B cell (primary cell): ENCODE measurements around the gene PRR23A. TPM values are rescaled to one million over a fixed set of nuclear protein-coding genes. Genes with fewer than 3 reads are reported as not detected.

ENCODE experiments used
- ATAC-seq: fragments of 200-7000 bp; cut with Tn5 transposase; one replicate; pipeline ENCODE4 v1.10.0; 2021; ENCODE audit warnings: low read depth, mild to moderate bottlenecking, moderate number of reproducible peaks, moderate library complexity
- CTCF ChIA-PET: fragments of 350-600 bp; sonication (Branson Sonifier 250); formaldehyde crosslinking; loops from one replicate; lab custom pipeline; 2021; ENCODE audit warnings: antibody characterized with exemption, inconsistent platforms; lab: Charles Lee
- POLR2A ChIA-PET: fragments of 350-600 bp; sonication (Branson Sonifier 250); formaldehyde crosslinking; loops from one replicate; lab custom pipeline; 2021; ENCODE audit warnings: antibody characterized with exemption; lab: Charles Lee
- DNase-seq: peaks from one replicate; pipeline ENCODE4 v3.0.0; 2013
- H2AFZ ChIP-seq: 2 replicates; pipeline ENCODE4 v1.6.1; 2012; ENCODE audit warnings: mild to moderate bottlenecking, low read depth, low read length; ENCODE audit not compliant: insufficient read depth, poor library complexity, severe bottlenecking
- H3K27ac ChIP-seq, 2 donors: 1 replicate in 1 of 2; 2 replicates in 1 of 2; pipeline ENCODE4 v1.5.1; 2012 to 2013; ENCODE audit warnings: low read length in 2 of 2, mild to moderate bottlenecking in 2 of 2, moderate library complexity in 1 of 2
- H3K27me3 ChIP-seq, 4 experiments: fragments of 200-600 bp in 1 of 4; sonication (generic) in 1 of 4; replicated peaks in 1 of 4; 1 replicate in 2 of 4; 2 replicates in 2 of 4; pipeline versions ENCODE4 v1.6.1 to v1.7.0; 2013 to 2016; ENCODE audit warnings: low read length in 3 of 4, mild to moderate bottlenecking in 2 of 4, mixed read lengths in 1 of 4, moderate library complexity in 1 of 4; ENCODE audit not compliant: insufficient read depth in 4 of 4, control insufficient read depth in 3 of 4; ENCODE audit errors: control extremely low read depth in 1 of 4
- H3K36me3 ChIP-seq, 2 experiments: replicated peaks in 1 of 2; 1 replicate in 1 of 2; 2 replicates in 1 of 2; pipeline versions ENCODE4 v1.6.1 to v1.7.1; 2013; ENCODE audit warnings: low read length in 1 of 2; ENCODE audit not compliant: insufficient read depth in 2 of 2, control insufficient read depth in 1 of 2; ENCODE audit errors: control extremely low read depth in 1 of 2, extremely low read depth in 1 of 2
- H3K4me1 ChIP-seq, 2 donors: fragments of 200-600 bp in 1 of 2; sonication (generic) in 1 of 2; 1 replicate in 1 of 2; 2 replicates in 1 of 2; pipeline versions ENCODE4 v1.5.1 to v1.6.1; 2013 to 2017; ENCODE audit warnings: low read length in 2 of 2; ENCODE audit not compliant: control insufficient read depth in 2 of 2, insufficient read depth in 2 of 2
- H3K4me2 ChIP-seq: replicated peaks from 2 replicates; pipeline ENCODE3; 2012; ENCODE audit warnings: mild to moderate bottlenecking, low read depth, low read length; ENCODE audit not compliant: poor library complexity, severe bottlenecking
- H3K4me3 ChIP-seq, 5 experiments: fragments of 200-600 bp in 1 of 5; sonication (generic) in 1 of 5; 1 replicate in 3 of 5; 2 replicates in 2 of 5; pipeline versions ENCODE4 v1.5.1 to v1.7.0; 2011 to 2016; ENCODE audit warnings: low read length in 4 of 5, mild to moderate bottlenecking in 4 of 5, low read depth in 2 of 5, control low read depth in 1 of 5, moderate library complexity in 1 of 5; ENCODE audit not compliant: insufficient read depth in 1 of 5; ENCODE audit errors: control extremely low read depth in 1 of 5, extremely low read depth in 1 of 5
- H3K79me2 ChIP-seq: fragments of 200-600 bp; sonication (generic); one replicate; pipeline ENCODE4 v1.6.0; 2016; ENCODE audit warnings: low read length; ENCODE audit not compliant: control insufficient read depth, insufficient read depth
- H3K9ac ChIP-seq: fragments of 200-600 bp; sonication (generic); 2 replicates; pipeline ENCODE4 v1.6.1; 2017; ENCODE audit warnings: mild to moderate bottlenecking, low read length, moderate library complexity
- H3K9me3 ChIP-seq, 3 donors: one replicate each; pipeline versions ENCODE4 v1.6.1 to v1.7.1; 2013; ENCODE audit warnings: low read length in 2 of 3; ENCODE audit not compliant: control insufficient read depth in 2 of 3, insufficient read depth in 1 of 3; ENCODE audit errors: control extremely low read depth in 1 of 3
- H4K20me1 ChIP-seq: 2 replicates; pipeline ENCODE4 v1.6.0; 2012; ENCODE audit warnings: mild to moderate bottlenecking, low read length; ENCODE audit not compliant: insufficient read depth, control insufficient read depth, poor library complexity, severe bottlenecking
- H3K27ac Mint-ChIP-seq: one replicate; pipeline ENCODE4 v1.8.0; 2021; ENCODE audit warnings: mixed read lengths
- H3K27me3 Mint-ChIP-seq: one replicate; pipeline ENCODE4 v1.8.0; 2021; ENCODE audit warnings: mixed read lengths
- H3K4me1 Mint-ChIP-seq: one replicate; pipeline ENCODE4 v1.8.0; 2021; ENCODE audit warnings: mixed read lengths
- H3K4me3 Mint-ChIP-seq: one replicate; pipeline ENCODE4 v1.8.0; 2021; ENCODE audit warnings: mixed read lengths
- H3K9me3 Mint-ChIP-seq: one replicate; pipeline ENCODE4 v1.8.0; 2022; ENCODE audit warnings: mixed read lengths; ENCODE audit not compliant: insufficient read depth
- EZH2 ChIP-seq: IDR thresholded peaks from 2 replicates; pipeline ENCODE4 v1.6.1; 2012; ENCODE audit warnings: borderline replicate concordance, low read depth, mild to moderate bottlenecking, moderate library complexity, low read length; ENCODE audit not compliant: insufficient read depth, poor library complexity, severe bottlenecking
- WGBS: methylation state at CpG from one replicate; pipeline ENCODE4 v1.1.5; 2013; ENCODE audit warnings: missing lambda C conversion rate; ENCODE audit not compliant: insufficient coverage; 5-methylcytosine and 5-hydroxymethylcytosine counted together
- intact Hi-C: fragments of 100-400 bp; cut with micrococcal nuclease; formaldehyde crosslinking; loops from one replicate; pipeline ENCODE4 v1.10.0; 2022
- polyA plus RNA-seq: library from polyadenylated mRNA; depleted of rRNA; stranded (reverse); fragments of >200 nt; gene quantifications from 2 replicates; pipeline ENCODE4 v1.2.3, GENCODE V29; 2012
- total RNA-seq, 2 donors: library from RNA; stranded (reverse); fragments of 120-200 nt in 1 of 2; gene quantifications; 1 replicate in 1 of 2; 2 replicates in 1 of 2; pipeline versions ENCODE4 v1.2.3 to v1.2.4, GENCODE V29; 2013 to 2022
- TF ChIP-seq, protein P1 (sequence below): fragments of 200-600 bp; IDR thresholded peaks from one replicate; pipeline ENCODE4 v1.8.0; 2022; ENCODE audit warnings: antibody characterized with exemption, mild to moderate bottlenecking

The PRR23A gene
- total and polyA plus RNA-seq, 2 donors (not counting 1 experiment from before 2014, with no cell fraction given): not detected

DNA sequence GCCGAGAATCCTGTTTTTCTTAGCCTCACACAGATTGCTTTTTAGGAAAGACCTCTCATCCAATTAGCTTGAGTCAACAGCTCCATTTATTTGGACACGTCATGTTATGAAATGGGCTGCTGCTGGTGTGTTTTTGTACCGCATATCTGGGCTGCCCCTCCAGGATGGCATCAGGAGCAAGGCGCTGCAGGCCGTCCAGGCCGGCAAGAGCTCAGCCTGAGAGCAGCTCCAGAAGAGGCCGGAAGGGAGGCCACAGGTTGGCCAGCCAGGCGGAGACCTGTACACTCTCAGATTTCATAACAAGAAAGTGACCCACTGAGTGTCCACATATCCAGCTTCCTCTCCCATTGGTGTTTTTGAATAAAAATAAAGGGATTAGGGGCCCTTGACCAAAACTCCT is 30.7 kb downstream of the PRR23A start:
- intact Hi-C loops: no loop called here
- ATAC-seq (no peak), DNase-seq (no peak)
- no peaks in the 10 kb centered on the region for H3K9me3 ChIP-seq
- CTCF ChIA-PET: no interaction called here
- no peak overlapping the region for H3K4me3 ChIP-seq
- no peaks in the 10 kb centered on the region for H3K4me1 Mint-ChIP-seq
- H3K27ac Mint-ChIP-seq: no peak overlapping the region
- H3K9me3 Mint-ChIP-seq: no peaks in the 10 kb centered on the region
- TF ChIP-seq EZH2: no peak
- TF ChIP-seq, protein P1, sequence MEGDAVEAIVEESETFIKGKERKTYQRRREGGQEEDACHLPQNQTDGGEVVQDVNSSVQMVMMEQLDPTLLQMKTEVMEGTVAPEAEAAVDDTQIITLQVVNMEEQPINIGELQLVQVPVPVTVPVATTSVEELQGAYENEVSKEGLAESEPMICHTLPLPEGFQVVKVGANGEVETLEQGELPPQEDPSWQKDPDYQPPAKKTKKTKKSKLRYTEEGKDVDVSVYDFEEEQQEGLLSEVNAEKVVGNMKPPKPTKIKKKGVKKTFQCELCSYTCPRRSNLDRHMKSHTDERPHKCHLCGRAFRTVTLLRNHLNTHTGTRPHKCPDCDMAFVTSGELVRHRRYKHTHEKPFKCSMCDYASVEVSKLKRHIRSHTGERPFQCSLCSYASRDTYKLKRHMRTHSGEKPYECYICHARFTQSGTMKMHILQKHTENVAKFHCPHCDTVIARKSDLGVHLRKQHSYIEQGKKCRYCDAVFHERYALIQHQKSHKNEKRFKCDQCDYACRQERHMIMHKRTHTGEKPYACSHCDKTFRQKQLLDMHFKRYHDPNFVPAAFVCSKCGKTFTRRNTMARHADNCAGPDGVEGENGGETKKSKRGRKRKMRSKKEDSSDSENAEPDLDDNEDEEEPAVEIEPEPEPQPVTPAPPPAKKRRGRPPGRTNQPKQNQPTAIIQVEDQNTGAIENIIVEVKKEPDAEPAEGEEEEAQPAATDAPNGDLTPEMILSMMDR: no peak
- H3K36me3 ChIP-seq: no peaks in the 10 kb centered on the region
- H3K27me3 ChIP-seq: no peaks in the 10 kb centered on the region
- no peaks in the 10 kb centered on the region for H4K20me1 ChIP-seq
- H3K27me3 Mint-ChIP-seq: peaks cover 15% of the 10 kb centered on the region
- no peak overlapping the region for H3K4me3 Mint-ChIP-seq
- POLR2A ChIA-PET: no interaction called here
- no peaks in the 10 kb centered on the region for H3K4me1 ChIP-seq
- H3K4me2 ChIP-seq: no peak overlapping the region
- no peak overlapping the region for H3K27ac ChIP-seq
- H2AFZ ChIP-seq: no peak overlapping the region
- H3K79me2 ChIP-seq: no peaks in the 10 kb centered on the region
- 100% methylated on average over 4 of the region's 8 CpGs for WGBS
- no peak overlapping the region for H3K9ac ChIP-seq

DNA sequence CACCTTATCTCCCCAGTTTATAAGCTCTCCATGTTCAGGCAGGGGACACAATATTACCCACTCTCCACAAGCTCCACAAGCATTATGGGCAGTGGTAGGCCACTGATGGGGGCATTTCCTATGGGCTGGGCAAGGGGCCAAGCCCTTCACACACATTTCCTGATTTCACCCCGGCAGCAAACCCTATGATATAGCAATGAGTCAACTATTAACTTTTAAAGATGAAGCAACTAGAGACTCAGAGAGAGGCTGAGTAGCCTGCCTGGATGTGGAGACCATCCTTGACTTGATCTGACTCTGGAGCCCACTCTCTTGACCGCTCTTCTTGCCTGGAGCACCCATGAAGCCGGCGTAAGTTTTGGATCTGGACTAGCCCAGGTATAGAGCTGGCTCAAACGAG is 31.6 kb downstream of the PRR23A start:
- Histone ChIP-seq H3K4me1 (no peaks in the 10 kb centered on the region), H3K27me3 (no peaks in the 10 kb centered on the region), H3K9ac (no peak overlapping the region), H3K9me3 (no peaks in the 10 kb centered on the region), H3K36me3 (no peaks in the 10 kb centered on the region), H3K4me3 (no peak overlapping the region), H2AFZ (no peak overlapping the region), H4K20me1 (no peaks in the 10 kb centered on the region), H3K27ac (no peak overlapping the region), H3K4me2 (no peak overlapping the region), H3K79me2 (no peaks in the 10 kb centered on the region)
- 88% methylated on average over 4 of the region's 5 CpGs for WGBS
- POLR2A ChIA-PET: no interaction called here
- ATAC-seq: no peak
- H3K4me1 Mint-ChIP-seq: no peaks in the 10 kb centered on the region
- H3K27ac Mint-ChIP-seq: no peak overlapping the region
- TF ChIP-seq, protein P1: no peak
- no peak for TF ChIP-seq EZH2
- no peak overlapping the region for H3K4me3 Mint-ChIP-seq
- DNase-seq: no peak
- no peaks in the 10 kb centered on the region for H3K9me3 Mint-ChIP-seq
- intact Hi-C loops: no loop called here
- CTCF ChIA-PET: no interaction called here
- peaks cover 15% of the 10 kb centered on the region for H3K27me3 Mint-ChIP-seq
